ENCODE measurements around the gene ZNF511.
A peak's percentile ranks its signal among the peaks of the same experiment; 100 is the strongest.
"Not testable (repeated sequence)": the region's sequence is repeated elsewhere in the genome, so short reads cannot be mapped to it uniquely, and the experiment has no call there.

ZNF511 gene

GRCh38 chr10:133315847-133316246 lies 7.1 kb downstream of the ZNF511 start:
- TF ChIP-seq CTCF (conservative IDR thresholded peaks at IDR 0.05; ENCODE audit: low read depth, low read length) = no peak
- H3K4me3 ChIP-seq (ENCODE audit: low read depth, low read length) = no peak overlapping the region
- DNase-seq (ENCODE audit: low read depth) = peak; percentile 30

GRCh38 chr10:133316266-133316665 lies 7.6 kb downstream of the ZNF511 start:
- no peak overlapping the region for H3K4me3 ChIP-seq (ENCODE audit: low read depth, low read length)
- no peak for DNase-seq (ENCODE audit: low read depth)
- no peak for TF ChIP-seq CTCF (conservative IDR thresholded peaks at IDR 0.05; ENCODE audit: low read depth, low read length)

GRCh38 chr10:133316732-133317131 lies 8.0 kb downstream of the ZNF511 start:
- no peak overlapping the region for H3K4me3 ChIP-seq (ENCODE audit: low read depth, low read length)
- no peak for DNase-seq (ENCODE audit: low read depth)
- TF ChIP-seq CTCF (conservative IDR thresholded peaks at IDR 0.05; ENCODE audit: low read depth, low read length) = no peak

- peak overlapping the region; percentile 52 for H3K4me3 ChIP-seq (ENCODE audit: low read depth, low read length)
- peak; percentile 60 for DNase-seq (ENCODE audit: low read depth)
- TF ChIP-seq CTCF (conservative IDR thresholded peaks at IDR 0.05; ENCODE audit: low read depth, low read length) = peak; percentile 84
Measured at GRCh38 chr10:133318494-133319127, 9.9 kb downstream of the ZNF511 start.

- DNase-seq (ENCODE audit: low read depth) = not testable (repeated sequence)
Measured at GRCh38 chr10:133320852-133321422, 12.2 kb downstream of the ZNF511 start.

GRCh38 chr10:133322064-133322709 lies 13.5 kb downstream of the ZNF511 start:
- not testable (repeated sequence) for DNase-seq (ENCODE audit: low read depth); H3K4me3 ChIP-seq (ENCODE audit: low read depth, low read length)

More at GRCh38 chr10:133320852-133321422, 12.2 kb downstream of the ZNF511 start:
- not testable (repeated sequence) for H3K4me3 ChIP-seq (ENCODE audit: low read depth, low read length)

GRCh38 chr10:133324198-133324792 lies 15.6 kb downstream of the ZNF511 start:
- peak overlapping the region; percentile 41 for H3K4me3 ChIP-seq (ENCODE audit: low read depth, low read length)
- peak; percentile 72 for DNase-seq (ENCODE audit: low read depth)
- no peak for TF ChIP-seq CTCF (conservative IDR thresholded peaks at IDR 0.05; ENCODE audit: low read depth, low read length)
